ENCODE measurements around the gene DRC3.

DNA sequence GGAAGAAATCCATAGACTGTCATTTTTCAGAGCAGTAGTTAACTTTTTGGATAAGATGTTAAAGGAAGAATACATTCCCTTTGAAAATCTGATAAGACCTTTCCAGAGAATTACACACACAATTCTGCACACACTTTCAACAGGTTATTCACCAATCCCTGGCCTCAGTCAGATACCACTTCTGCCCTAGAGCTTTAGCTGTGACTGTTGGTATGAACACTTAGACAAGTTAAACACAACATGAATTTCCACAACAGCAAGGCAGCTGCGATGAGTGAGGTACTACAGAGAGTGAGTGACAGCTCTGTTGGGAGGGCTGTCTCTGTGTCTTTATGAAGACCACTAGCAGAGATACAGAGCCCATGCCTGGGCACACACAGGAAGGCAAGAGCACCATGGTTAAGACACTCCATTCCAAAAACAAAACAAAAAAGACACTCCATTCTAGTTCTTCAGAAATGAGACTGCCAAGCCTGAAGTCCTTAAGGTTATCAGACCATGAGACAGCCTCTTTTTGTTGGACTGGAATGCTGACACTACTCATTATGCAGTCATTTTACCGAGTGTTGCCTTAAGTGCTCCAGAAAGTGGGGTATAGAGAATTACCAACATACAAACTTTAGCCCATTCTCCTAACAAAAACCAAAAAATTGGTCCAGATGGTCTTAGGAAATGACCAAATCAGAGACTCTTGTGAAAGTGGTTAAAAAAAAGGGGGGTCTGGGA lies 42.8 kb upstream of the DRC3 start:
- TF ChIP-seq, protein P1, sequence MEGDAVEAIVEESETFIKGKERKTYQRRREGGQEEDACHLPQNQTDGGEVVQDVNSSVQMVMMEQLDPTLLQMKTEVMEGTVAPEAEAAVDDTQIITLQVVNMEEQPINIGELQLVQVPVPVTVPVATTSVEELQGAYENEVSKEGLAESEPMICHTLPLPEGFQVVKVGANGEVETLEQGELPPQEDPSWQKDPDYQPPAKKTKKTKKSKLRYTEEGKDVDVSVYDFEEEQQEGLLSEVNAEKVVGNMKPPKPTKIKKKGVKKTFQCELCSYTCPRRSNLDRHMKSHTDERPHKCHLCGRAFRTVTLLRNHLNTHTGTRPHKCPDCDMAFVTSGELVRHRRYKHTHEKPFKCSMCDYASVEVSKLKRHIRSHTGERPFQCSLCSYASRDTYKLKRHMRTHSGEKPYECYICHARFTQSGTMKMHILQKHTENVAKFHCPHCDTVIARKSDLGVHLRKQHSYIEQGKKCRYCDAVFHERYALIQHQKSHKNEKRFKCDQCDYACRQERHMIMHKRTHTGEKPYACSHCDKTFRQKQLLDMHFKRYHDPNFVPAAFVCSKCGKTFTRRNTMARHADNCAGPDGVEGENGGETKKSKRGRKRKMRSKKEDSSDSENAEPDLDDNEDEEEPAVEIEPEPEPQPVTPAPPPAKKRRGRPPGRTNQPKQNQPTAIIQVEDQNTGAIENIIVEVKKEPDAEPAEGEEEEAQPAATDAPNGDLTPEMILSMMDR (IDR thresholded peaks at IDR 0.05; ENCODE audit: extremely low read depth in 1 of 2, insufficient read depth in 1 of 2, low read depth in 1 of 2, low read length in 2 of 2): no peak
- TF ChIP-seq POLR2A (IDR thresholded peaks at IDR 0.05; ENCODE audit: low read depth, low read length): no peak
